ENCODE data around the gene NR0B1.

NR0B1 gene

GRCh38 chrX:30312858-30313257 lies 3.7 kb upstream of the NR0B1 start:
- TF ChIP-seq CTCF (IDR thresholded peaks at IDR 0.05; ENCODE audit: insufficient read depth, missing control alignments), result no peak
- FAIRE-seq, result no peak
- no peak for DNase-seq (ENCODE audit: insufficient read length, low spot score)

- TF ChIP-seq CTCF (IDR thresholded peaks at IDR 0.05; ENCODE audit: insufficient read depth, missing control alignments), result no peak
- no peak for DNase-seq (ENCODE audit: insufficient read length, low spot score)
- FAIRE-seq, result no peak
These were observed 1.4 kb upstream of the NR0B1 start for GRCh38 chrX:30310429-30311206.

GRCh38 chrX:30308263-30309138 lies 689 bp downstream of the NR0B1 start:
- no peak for TF ChIP-seq CTCF (IDR thresholded peaks at IDR 0.05; ENCODE audit: insufficient read depth, missing control alignments)
- FAIRE-seq (no peak), DNase-seq (ENCODE audit: insufficient read length, low spot score) (no peak)

GRCh38 chrX:30307466-30307865 lies 1.7 kb downstream of the NR0B1 start:
- no peak for DNase-seq (ENCODE audit: insufficient read length, low spot score)
- TF ChIP-seq CTCF (IDR thresholded peaks at IDR 0.05; ENCODE audit: insufficient read depth, missing control alignments), result no peak
- no peak for FAIRE-seq

- DNase-seq (ENCODE audit: insufficient read length, low spot score) (no peak), FAIRE-seq (no peak)
- TF ChIP-seq CTCF (IDR thresholded peaks at IDR 0.05; ENCODE audit: insufficient read depth, missing control alignments), result no peak
These were observed 4.3 kb downstream of the NR0B1 start for GRCh38 chrX:30304866-30305265.

GRCh38 chrX:30302956-30303355 lies 6.2 kb downstream of the NR0B1 start:
- DNase-seq (ENCODE audit: insufficient read length, low spot score) (no peak), FAIRE-seq (no peak)
- no peak for TF ChIP-seq CTCF (IDR thresholded peaks at IDR 0.05; ENCODE audit: insufficient read depth, missing control alignments)

- DNase-seq (ENCODE audit: insufficient read length, low spot score), result no peak
- no peak for FAIRE-seq
- TF ChIP-seq CTCF (IDR thresholded peaks at IDR 0.05; ENCODE audit: insufficient read depth, missing control alignments), result no peak
These were observed 7.2 kb downstream of the NR0B1 start for GRCh38 chrX:30301963-30302362.

Data from D721Med (cell line).